HFFc6 (cell line): ENCODE data around the gene SGTB. TPM values are rescaled to one million over a fixed set of nuclear protein-coding genes. Genes with fewer than 3 reads are reported as not detected.
"Not testable (repeated sequence)": the region's sequence is repeated elsewhere in the genome, so short reads cannot be mapped to it uniquely, and the experiment has no call there.

Experiments
- DNase-seq: peaks from one replicate; pipeline ENCODE4 v3.0.0-alpha.2; 2018
- H3K27ac Mint-ChIP-seq: 2 replicates; pipeline ENCODE4 v1.8.0; 2020; ENCODE audit warnings: mild to moderate bottlenecking, mixed read lengths
- H3K27me3 Mint-ChIP-seq: 2 replicates; pipeline ENCODE4 v1.8.0; 2021; ENCODE audit warnings: mild to moderate bottlenecking, moderate library complexity, mixed read lengths; ENCODE audit not compliant: insufficient read depth
- H3K36me3 Mint-ChIP-seq: 2 replicates; pipeline ENCODE4 v1.8.0; 2021; ENCODE audit warnings: low read depth, mixed read lengths
- H3K4me1 Mint-ChIP-seq: 2 replicates; pipeline ENCODE4 v1.8.0; 2020; ENCODE audit warnings: low read depth, mixed read lengths
- H3K4me3 Mint-ChIP-seq: 2 replicates; pipeline ENCODE4 v1.8.0; 2020; ENCODE audit warnings: mild to moderate bottlenecking, moderate library complexity, mixed read lengths
- H3K9me3 Mint-ChIP-seq: 2 replicates; pipeline ENCODE4 v1.8.0; 2020; ENCODE audit warnings: mild to moderate bottlenecking, mixed read lengths
- CTCF ChIP-seq: fragments of 200-600 bp; sonication (generic); IDR thresholded peaks from 2 replicates; pipeline ENCODE4 v1.5.0; 2021; ENCODE audit warnings: antibody characterized with exemption, mild to moderate bottlenecking
- total RNA-seq, 6 experiments: library from RNA; stranded (reverse); fragmentation: NEBNext Ultra II Directional; extraction: Animal tissue kit (Norgen Biotek cat#: 25700); gene quantifications; 2 replicates in 1 of 6; 3 replicates in 5 of 6; pipeline ENCODE4 v1.2.3, GENCODE V29; 2021

Gene SGTB
- total RNA-seq, 6 experiments from 2014 or later, result 25.7 to 32.7 (median 30.1) TPM

DNA sequence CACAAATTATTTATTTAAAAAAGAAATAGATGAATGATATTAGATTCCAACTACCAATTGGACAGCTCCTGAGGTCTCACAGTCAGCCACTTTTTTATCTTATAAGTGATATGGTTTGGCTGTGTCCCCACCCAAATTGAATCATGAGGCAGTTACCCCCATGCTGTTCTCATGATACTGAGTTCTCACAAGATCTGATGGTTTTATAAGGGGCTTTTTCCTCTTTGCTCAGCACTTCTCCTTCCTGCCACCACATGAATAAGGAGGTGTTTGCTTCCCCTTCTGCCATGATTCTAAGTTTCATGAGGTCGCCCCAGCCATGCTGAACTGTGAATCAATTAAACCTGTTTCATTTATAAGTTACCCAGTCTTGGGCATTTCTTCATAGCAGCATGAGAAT lies 13.0 kb upstream of the SGTB start:
- Mint-ChIP-seq H3K36me3 (peaks cover 20% of the 10 kb centered on the region), H3K4me1 (peaks cover 20% of the 10 kb centered on the region), H3K9me3 (no peaks in the 10 kb centered on the region), H3K4me3 (no peak overlapping the region), H3K27me3 (no peaks in the 10 kb centered on the region; the same call in 1 of the 2 replicates), H3K27ac (no peak overlapping the region)
- no peak for DNase-seq
- TF ChIP-seq CTCF, result no peak

GRCh38 chr5:65734196-65734775 lies 12.4 kb upstream of the SGTB start:
- H3K4me3 Mint-ChIP-seq, DNase-seq, H3K27me3 Mint-ChIP-seq, H3K9me3 Mint-ChIP-seq, H3K27ac Mint-ChIP-seq: not testable (repeated sequence)
- peaks cover 22% of the 10 kb centered on the region for H3K4me1 Mint-ChIP-seq
- H3K36me3 Mint-ChIP-seq, result peaks cover 22% of the 10 kb centered on the region

DNA sequence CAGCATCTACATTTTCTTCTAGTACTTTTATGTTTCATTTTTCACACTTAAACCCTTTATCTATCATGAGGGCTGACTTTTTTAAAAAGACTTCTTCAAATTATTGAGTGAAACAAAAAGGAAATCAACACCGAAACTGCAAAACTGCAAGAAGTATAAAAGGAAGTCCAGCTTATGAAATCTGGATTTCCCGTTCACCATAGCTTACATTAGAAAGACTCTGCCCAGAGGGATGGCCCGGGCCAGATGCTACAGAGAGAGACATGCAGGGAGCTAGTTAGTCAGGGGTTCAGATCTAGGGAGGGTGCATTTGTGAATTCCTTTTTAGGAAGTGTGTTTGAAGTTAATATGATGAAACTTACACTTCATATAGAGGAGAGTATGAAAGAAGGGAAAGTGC lies 10.1 kb upstream of the SGTB start:
- DNase-seq, H3K4me3 Mint-ChIP-seq, H3K27ac Mint-ChIP-seq, H3K9me3 Mint-ChIP-seq, H3K27me3 Mint-ChIP-seq: not testable (repeated sequence)
- peaks cover 33% of the 10 kb centered on the region for H3K4me1 Mint-ChIP-seq
- peaks cover 22% of the 10 kb centered on the region for H3K36me3 Mint-ChIP-seq

- H3K36me3 Mint-ChIP-seq, result peaks cover 22% of the 10 kb centered on the region
- no peak for TF ChIP-seq CTCF
- no peak overlapping the region for H3K4me3 Mint-ChIP-seq
- H3K9me3 Mint-ChIP-seq, result no peaks in the 10 kb centered on the region
- DNase-seq, result no peak
- peaks cover 36% of the 10 kb centered on the region for H3K4me1 Mint-ChIP-seq
- H3K27ac Mint-ChIP-seq, result no peak overlapping the region
- no peaks in the 10 kb centered on the region for H3K27me3 Mint-ChIP-seq
These were observed 9.0 kb upstream of the SGTB start for GRCh38 chr5:65730910-65731309.

- Mint-ChIP-seq H3K4me1 (peaks cover 45% of the 10 kb centered on the region), H3K27me3 (no peaks in the 10 kb centered on the region), H3K27ac (no peak overlapping the region), H3K36me3 (peaks cover 27% of the 10 kb centered on the region), H3K9me3 (no peaks in the 10 kb centered on the region), H3K4me3 (no peak overlapping the region)
- DNase-seq, result no peak
- TF ChIP-seq CTCF, result no peak
These were observed 6.3 kb upstream of the SGTB start for GRCh38 chr5:65728218-65728617.

GRCh38 chr5:65727491-65728156 lies 5.7 kb upstream of the SGTB start:
- Mint-ChIP-seq H3K4me1 (peaks cover 49% of the 10 kb centered on the region), H3K27me3 (no peaks in the 10 kb centered on the region), H3K36me3 (peaks cover 33% of the 10 kb centered on the region), H3K4me3 (no peak overlapping the region), H3K27ac (peak overlapping the region; percentile 36; the same call in 1 of the 2 replicates), H3K9me3 (no peaks in the 10 kb centered on the region)
- TF ChIP-seq CTCF, result no peak
- no peak for DNase-seq
